ENCODE measurements around the gene C1orf21. TPM values are rescaled to one million over a fixed set of nuclear protein-coding genes. Genes with fewer than 3 reads are reported as not detected.

Gene C1orf21
- total and polyA plus RNA-seq, 10 donors = 9.7 to 60.4 (median 26.7) TPM

GRCh38 chr1:184641894-184642293 lies 255.1 kb downstream of the C1orf21 start:
- H3K9me3 ChIP-seq = no peaks in the 10 kb centered on the region
- TF ChIP-seq POLR2A (IDR thresholded peaks at IDR 0.05) (no peak), POLR2AphosphoS5 (IDR thresholded peaks at IDR 0.05) (no peak), CTCF (IDR thresholded peaks at IDR 0.05 in 8 of 11, conservative IDR thresholded peaks at IDR 0.05 in 3 of 11) (no peak)
- H3K4me3 ChIP-seq = no peak overlapping the region
- WGBS, 5 donors = 86 to 89% (median 87%) methylated on average over 2 of the region's 2 CpGs
- intact Hi-C loops (cut with DNase I; ENCODE audit: low total_unique reads) = no loop called here
- H3K36me3 ChIP-seq = no peaks in the 10 kb centered on the region
- no peak for DNase-seq
- no peak overlapping the region for H3K27ac ChIP-seq
- H3K4me1 ChIP-seq = no peaks in the 10 kb centered on the region
- peaks cover 0 to 5% (median 0%) of the 10 kb centered on the region in 7 donors for H3K27me3 ChIP-seq (replicated peaks in 1 of 7)

GRCh38 chr1:184643661-184644060 lies 256.8 kb downstream of the C1orf21 start:
- 67 to 84% (median 72%) methylated on average over 1 of the region's 1 CpG for WGBS, 5 donors
- intact Hi-C loops (cut with DNase I; ENCODE audit: low total_unique reads) = no loop called here
- no peak overlapping the region for H3K27ac ChIP-seq
- TF ChIP-seq CTCF (IDR thresholded peaks at IDR 0.05 in 8 of 11, conservative IDR thresholded peaks at IDR 0.05 in 3 of 11) = no peak
- no peak for TF ChIP-seq POLR2A (IDR thresholded peaks at IDR 0.05)
- no peak for TF ChIP-seq POLR2AphosphoS5 (IDR thresholded peaks at IDR 0.05)
- peaks cover 0 to 5% (median 0%) of the 10 kb centered on the region in 7 donors for H3K27me3 ChIP-seq (replicated peaks in 1 of 7)
- no peaks in the 10 kb centered on the region for H3K9me3 ChIP-seq
- H3K36me3 ChIP-seq = no peaks in the 10 kb centered on the region
- no peak overlapping the region for H3K4me3 ChIP-seq
- no peak for DNase-seq
- peaks cover 0 to 5% (median 0%) of the 10 kb centered on the region in 6 donors for H3K4me1 ChIP-seq

GRCh38 chr1:184644771-184645170 lies 257.9 kb downstream of the C1orf21 start:
- no peak for DNase-seq
- Histone ChIP-seq H3K4me1 (peaks cover 0 to 15% (median 0%) of the 10 kb centered on the region in 6 donors), H3K4me3 (no peak overlapping the region), H3K9me3 (peaks cover 0 to 6% (median 0%) of the 10 kb centered on the region in 8 donors), H3K27me3 (replicated peaks in 1 of 7) (peaks cover 0 to 5% (median 0%) of the 10 kb centered on the region in 7 donors), H3K27ac (no peak overlapping the region), H3K36me3 (no peaks in the 10 kb centered on the region)
- no peak for TF ChIP-seq POLR2A (IDR thresholded peaks at IDR 0.05)
- no peak for TF ChIP-seq CTCF (IDR thresholded peaks at IDR 0.05 in 8 of 11, conservative IDR thresholded peaks at IDR 0.05 in 3 of 11)
- TF ChIP-seq POLR2AphosphoS5 (IDR thresholded peaks at IDR 0.05) = no peak
- intact Hi-C loops (cut with DNase I; ENCODE audit: low total_unique reads) = no loop called here
- 94 to 97% (median 96%) methylated on average over 11 of the region's 11 CpGs for WGBS, 5 donors

- 82 to 92% (median 87%) methylated on average over 3 of the region's 3 CpGs for WGBS, 5 donors
- no peaks in the 10 kb centered on the region for H3K36me3 ChIP-seq
- TF ChIP-seq CTCF (IDR thresholded peaks at IDR 0.05 in 8 of 11, conservative IDR thresholded peaks at IDR 0.05 in 3 of 11) (no peak), POLR2A (IDR thresholded peaks at IDR 0.05) (no peak), POLR2AphosphoS5 (IDR thresholded peaks at IDR 0.05) (no peak)
- no peak overlapping the region for H3K4me3 ChIP-seq
- no peak for DNase-seq
- peaks cover 0 to 6% (median 0%) of the 10 kb centered on the region in 8 donors for H3K9me3 ChIP-seq
- intact Hi-C loops (cut with DNase I; ENCODE audit: low total_unique reads) = no loop called here
- peaks cover 0 to 15% (median 0%) of the 10 kb centered on the region in 6 donors for H3K4me1 ChIP-seq
- H3K27ac ChIP-seq = no peak overlapping the region
- H3K27me3 ChIP-seq (replicated peaks in 1 of 7) = no peaks in the 10 kb centered on the region
Observed at GRCh38 chr1:184646178-184646701, 259.4 kb downstream of the C1orf21 start.
